AG09309 (cell line): ENCODE data around the gene TRAPPC6A.

ENCODE experiments used
- DNase-seq: peaks from one replicate; pipeline ENCODE4 v3.0.0-alpha.2; 2010; ENCODE audit warnings: low read depth
- H3K4me3 ChIP-seq: 2 replicates; pipeline ENCODE4 v1.5.1; 2011; ENCODE audit warnings: mild to moderate bottlenecking, low read depth, low read length, moderate library complexity; ENCODE audit not compliant: control insufficient read depth
- CTCF ChIP-seq: IDR thresholded peaks from 2 replicates; pipeline ENCODE4 v1.5.1; 2011; ENCODE audit warnings: mild to moderate bottlenecking, low read depth, low read length, inconsistent platforms; ENCODE audit not compliant: insufficient read depth, control insufficient read depth; ENCODE audit errors: missing control alignments

TRAPPC6A gene

GRCh38 chr19:45138303-45138751, 39.7 kb downstream of the TRAPPC6A start:
- no peak overlapping the region for H3K4me3 ChIP-seq
- no peak for TF ChIP-seq CTCF
- no peak for DNase-seq

- TF ChIP-seq CTCF = no peak
- H3K4me3 ChIP-seq = no peak overlapping the region
- DNase-seq = no peak
Measured at GRCh38 chr19:45137179-45137761, 40.8 kb downstream of the TRAPPC6A start.

GRCh38 chr19:45136507-45137178, 41.4 kb downstream of the TRAPPC6A start:
- no peak for DNase-seq
- H3K4me3 ChIP-seq = no peak overlapping the region
- no peak for TF ChIP-seq CTCF

- TF ChIP-seq CTCF = no peak
- no peak for DNase-seq
- H3K4me3 ChIP-seq = no peak overlapping the region
Measured at GRCh38 chr19:45135176-45135885, 42.7 kb downstream of the TRAPPC6A start.

- TF ChIP-seq CTCF = no peak
- DNase-seq = no peak
- no peak overlapping the region for H3K4me3 ChIP-seq
Measured at GRCh38 chr19:45133661-45134060, 44.4 kb downstream of the TRAPPC6A start.

GRCh38 chr19:45130888-45131615, 47.0 kb downstream of the TRAPPC6A start:
- H3K4me3 ChIP-seq = no peak overlapping the region
- no peak for DNase-seq
- no peak for TF ChIP-seq CTCF
